ENCODE measurements around the gene NSUN5.
"Not testable (repeated sequence)": the region's sequence is repeated elsewhere in the genome, so short reads cannot be mapped to it uniquely, and the experiment has no call there.

DNA sequence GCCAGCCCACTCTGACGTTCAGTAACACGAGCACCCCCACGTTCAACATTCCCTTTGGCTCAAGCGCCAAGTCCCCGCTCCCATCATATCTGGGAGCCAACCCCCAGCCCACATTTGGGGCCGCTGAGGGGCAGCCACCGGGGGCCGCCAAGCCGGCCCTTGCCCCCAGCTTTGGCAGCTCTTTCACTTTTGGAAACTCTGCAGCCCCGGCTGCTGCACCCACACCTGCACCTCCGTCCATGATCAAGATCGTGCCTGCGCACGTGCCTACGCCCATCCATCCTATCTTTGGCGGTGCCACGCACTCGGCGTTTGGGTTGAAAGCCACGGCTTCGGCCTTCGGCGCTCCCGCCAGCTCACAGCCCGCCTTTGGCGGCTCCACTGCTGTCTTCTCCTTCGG, 10.9 kb downstream of the NSUN5 start:
- TF ChIP-seq RAD21 (IDR thresholded peaks at IDR 0.05 in 1 of 2, conservative IDR thresholded peaks at IDR 0.05 in 1 of 2; ENCODE audit: low read depth in 2 of 2, low read length in 2 of 2); TAF1 (IDR thresholded peaks at IDR 0.05; ENCODE audit: low read depth, low read length); CHD2 (IDR thresholded peaks at IDR 0.05; ENCODE audit: low read length); EZH2 (IDR thresholded peaks at IDR 0.05; ENCODE audit: low read depth, low read length, severe bottlenecking); YY1 (IDR thresholded peaks at IDR 0.05; ENCODE audit: low read depth, low read length); SRF (IDR thresholded peaks at IDR 0.05; ENCODE audit: low read depth, low read length); TEAD4 (IDR thresholded peaks at IDR 0.05; ENCODE audit: low read depth, low read length); HDAC6 (IDR thresholded peaks at IDR 0.05; ENCODE audit: low read depth, low read length); NRF1 (IDR thresholded peaks at IDR 0.05; ENCODE audit: low read depth, low read length); ZNF274 (IDR thresholded peaks at IDR 0.05; ENCODE audit: borderline replicate concordance, extremely low read depth, low read length); GABPA (IDR thresholded peaks at IDR 0.05; ENCODE audit: borderline replicate concordance, insufficient read depth, low read length); CHD1 (IDR thresholded peaks at IDR 0.05; ENCODE audit: low read depth, low read length): not testable (repeated sequence)
- TF ChIP-seq, protein P1, sequence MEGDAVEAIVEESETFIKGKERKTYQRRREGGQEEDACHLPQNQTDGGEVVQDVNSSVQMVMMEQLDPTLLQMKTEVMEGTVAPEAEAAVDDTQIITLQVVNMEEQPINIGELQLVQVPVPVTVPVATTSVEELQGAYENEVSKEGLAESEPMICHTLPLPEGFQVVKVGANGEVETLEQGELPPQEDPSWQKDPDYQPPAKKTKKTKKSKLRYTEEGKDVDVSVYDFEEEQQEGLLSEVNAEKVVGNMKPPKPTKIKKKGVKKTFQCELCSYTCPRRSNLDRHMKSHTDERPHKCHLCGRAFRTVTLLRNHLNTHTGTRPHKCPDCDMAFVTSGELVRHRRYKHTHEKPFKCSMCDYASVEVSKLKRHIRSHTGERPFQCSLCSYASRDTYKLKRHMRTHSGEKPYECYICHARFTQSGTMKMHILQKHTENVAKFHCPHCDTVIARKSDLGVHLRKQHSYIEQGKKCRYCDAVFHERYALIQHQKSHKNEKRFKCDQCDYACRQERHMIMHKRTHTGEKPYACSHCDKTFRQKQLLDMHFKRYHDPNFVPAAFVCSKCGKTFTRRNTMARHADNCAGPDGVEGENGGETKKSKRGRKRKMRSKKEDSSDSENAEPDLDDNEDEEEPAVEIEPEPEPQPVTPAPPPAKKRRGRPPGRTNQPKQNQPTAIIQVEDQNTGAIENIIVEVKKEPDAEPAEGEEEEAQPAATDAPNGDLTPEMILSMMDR (IDR thresholded peaks at IDR 0.05; ENCODE audit: control extremely low read depth in 1 of 3, insufficient read depth in 1 of 3, low read depth in 1 of 3, low read length in 3 of 3): not testable (repeated sequence)
